CD4-positive, alpha-beta T cell treated with Interleukin-15 for 1 hour (primary cell): ENCODE measurements around the gene INTS2.

Experiments
- DNase-seq: peaks from one replicate; pipeline ENCODE4 v3.0.0-alpha.2; 2020

Gene INTS2

GRCh38 chr17:61816538-61816937 lies 111.2 kb downstream of the INTS2 start:
- DNase-seq = no peak

DNA sequence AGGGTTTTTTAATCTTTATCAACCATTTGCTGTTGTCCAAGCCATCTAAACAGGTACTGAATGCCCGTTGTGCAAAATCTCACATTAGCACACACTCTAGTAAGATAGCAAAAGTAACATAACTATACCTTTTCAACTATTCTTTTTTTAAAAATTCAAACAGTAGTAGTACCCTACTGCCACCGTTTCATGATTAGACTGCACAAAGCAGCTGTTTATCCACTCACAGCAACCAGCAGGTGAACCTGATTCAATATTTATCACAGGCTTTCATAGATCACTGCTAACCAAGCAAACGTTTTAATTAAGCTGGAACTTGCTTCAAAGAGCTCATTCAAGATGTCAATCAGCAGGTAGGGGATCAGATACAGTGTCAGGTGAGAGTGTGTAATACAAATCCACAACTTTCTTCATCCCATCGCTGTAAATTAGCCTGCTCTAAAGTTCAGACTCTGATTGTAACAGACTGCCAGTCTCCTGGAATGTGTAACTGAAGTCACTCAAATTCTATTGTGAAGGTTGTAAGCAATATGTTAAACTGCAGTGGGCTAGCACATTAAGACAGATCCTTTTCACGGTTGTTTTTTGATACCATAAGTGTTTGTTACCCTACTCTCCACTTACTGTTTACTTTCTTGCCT lies 111.8 kb downstream of the INTS2 start:
- DNase-seq = no peak
